Panc1 (cell line): Measurements from ENCODE around the gene ANKRD13D. TPM values are rescaled to one million over a fixed set of nuclear protein-coding genes. Genes with fewer than 3 reads are reported as not detected.

ENCODE experiments used
- ATAC-seq: fragments of 200-7000 bp; cut with Tn5 transposase; 2 replicates; pipeline ENCODE4 v1.9.1; 2020; ENCODE audit warnings: mild to moderate bottlenecking, moderate library complexity
- BruUV-seq: library from RNA; stranded (reverse); fragments of 400-500 nt; replicated peaks from 2 replicates; lab custom pipeline; 2021; lab: Mats Ljungman, UMichigan
- CTCF ChIA-PET: fragments of 300-600 bp; sonication (Branson Sonifier 250); formaldehyde crosslinking; loops from one replicate; lab custom pipeline; 2022; ENCODE audit warnings: antibody characterized with exemption; lab: Charles Lee
- POLR2A ChIA-PET: fragments of 300-600 bp; sonication (Branson Sonifier 250); formaldehyde crosslinking; loops from one replicate; lab custom pipeline; 2022; ENCODE audit warnings: antibody characterized with exemption; lab: Charles Lee
- DNase-seq: peaks from one replicate; pipeline ENCODE4 v3.0.0-alpha.2; 2010; ENCODE audit warnings: low read depth, low spot score
- H3K27ac ChIP-seq: 2 replicates; pipeline ENCODE4 v1.5.1; 2011; ENCODE audit warnings: mild to moderate bottlenecking, low read length, inconsistent platforms
- H3K27me3 ChIP-seq: fragments of 200-500 bp; sonication (Bioruptor generic); 2 replicates; pipeline ENCODE4 v1.6.0; 2014; ENCODE audit warnings: low read length, inconsistent platforms; ENCODE audit not compliant: control insufficient read depth, insufficient read depth
- H3K36me3 ChIP-seq: fragments of 200-500 bp; sonication (Bioruptor generic); 2 replicates; pipeline ENCODE4 v1.5.1; 2014; ENCODE audit warnings: inconsistent platforms, mild to moderate bottlenecking, low read length, moderate library complexity; ENCODE audit not compliant: control insufficient read depth, insufficient read depth
- H3K4me1 ChIP-seq: 2 replicates; pipeline ENCODE4 v1.5.1; 2011; ENCODE audit warnings: inconsistent platforms, mild to moderate bottlenecking, low read length, moderate library complexity; ENCODE audit not compliant: control insufficient read depth, insufficient read depth
- H3K4me3 ChIP-seq, 2 experiments: 2 replicates each; pipeline ENCODE4 v1.5.1; 2011 to 2012; ENCODE audit warnings: low read depth in 2 of 2, low read length in 2 of 2, mild to moderate bottlenecking in 2 of 2, inconsistent platforms in 1 of 2, moderate library complexity in 1 of 2
- H3K9me3 ChIP-seq: fragments of 200-500 bp; sonication (Bioruptor generic); 2 replicates; pipeline ENCODE4 v1.5.1; 2014; ENCODE audit warnings: low read depth, mild to moderate bottlenecking, inconsistent platforms, low read length, moderate library complexity; ENCODE audit not compliant: control insufficient read depth, insufficient read depth
- CTCF ChIP-seq: fragments of 450-650 bp; IDR thresholded peaks from 2 replicates; pipeline ENCODE4 v1.5.1; 2017; ENCODE audit warnings: mild to moderate bottlenecking
- POLR2AphosphoS5 ChIP-seq: IDR thresholded peaks from 2 replicates; pipeline ENCODE4 v1.6.1; 2012; ENCODE audit warnings: mild to moderate bottlenecking, low read depth, low read length, moderate library complexity
- SIN3A ChIP-seq: IDR thresholded peaks from 2 replicates; pipeline ENCODE4 v1.6.1; 2012; ENCODE audit warnings: low read depth, mild to moderate bottlenecking, low read length, moderate library complexity, borderline replicate concordance; ENCODE audit not compliant: insufficient read depth
- TCF7L2 ChIP-seq: IDR thresholded peaks from 2 replicates; pipeline ENCODE4 v1.6.1; 2011; ENCODE audit warnings: mild to moderate bottlenecking, low read depth, low read length, inconsistent platforms
- in situ Hi-C: cut with HindIII; loops from 2 replicates; pipeline ENCODE4 v1.10.0; 2016; ENCODE audit warnings: low sequenced_read_pairs, low pct_unique_long_range_greater_than_20kb
- intact Hi-C: fragments of 100-400 bp; cut with micrococcal nuclease; formaldehyde crosslinking; loops from one replicate; pipeline ENCODE4 v1.10.0; 2022; ENCODE audit not compliant: unreplicated experiment
- total RNA-seq: library from RNA; stranded (reverse); gene quantifications from one replicate; pipeline ENCODE4 v1.2.1, GENCODE V29; 2021; ENCODE audit not compliant: unreplicated experiment
- TF ChIP-seq, protein P1 (sequence below), 2 experiments: IDR thresholded peaks; 2 replicates each; pipeline ENCODE4 v1.6.1; 2011 to 2012; ENCODE audit warnings: low read depth in 2 of 2, control low read depth in 1 of 2, low read length in 1 of 2, mild to moderate bottlenecking in 1 of 2, moderate library complexity in 1 of 2; ENCODE audit not compliant: insufficient read depth in 1 of 2

The ANKRD13D gene
- total RNA-seq, 1 experiment from 2014 or later = 76.5 TPM

DNA sequence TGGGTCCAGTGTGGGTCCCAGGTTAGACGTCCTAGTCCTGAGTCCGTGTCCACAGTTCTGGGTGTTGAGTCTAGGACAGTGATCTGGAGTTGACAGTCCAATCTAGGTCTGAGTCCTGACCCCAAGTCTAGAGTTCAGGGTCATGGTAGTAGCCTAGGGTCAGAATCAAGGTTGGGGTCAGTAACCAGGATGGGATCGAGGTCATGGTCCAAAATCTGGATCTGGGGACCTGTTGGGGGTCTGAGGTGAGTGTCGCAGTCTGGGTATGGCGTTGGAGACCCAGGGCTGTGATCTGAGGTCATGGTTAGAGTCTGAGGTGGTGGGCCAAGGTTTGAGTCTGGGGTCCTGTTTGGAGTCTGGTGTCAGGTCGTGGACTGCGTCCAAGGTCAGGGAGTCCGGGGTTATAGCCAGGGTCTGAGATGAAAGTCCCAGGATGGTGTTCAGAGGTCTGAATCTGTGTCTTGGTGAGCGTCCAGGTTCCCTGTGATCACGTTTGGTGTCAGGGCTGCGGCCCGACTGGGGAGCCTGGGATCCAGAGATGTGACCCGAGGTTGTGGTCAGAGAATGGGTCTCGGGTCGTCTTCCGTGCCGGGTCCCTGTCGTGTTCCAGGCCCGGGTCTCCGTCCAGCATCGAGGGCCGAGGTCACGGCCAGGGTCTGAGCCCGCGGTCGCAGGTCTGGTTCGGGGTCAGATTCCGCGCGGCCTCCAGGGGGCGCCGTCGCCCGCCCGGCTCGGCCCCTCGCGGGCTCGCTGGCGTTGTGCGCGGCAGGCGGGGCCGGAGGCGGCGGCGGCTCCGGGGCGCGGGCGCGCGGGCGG lies 23.3 kb upstream of the ANKRD13D start:
- POLR2A ChIA-PET = interaction anchor here (0.6 kb wide), 1 partner anchor 60 kb away, joined by 3 read pairs; no protein-coding TSS in a partner anchor

GRCh38 chr11:67266449-67267187 lies 22.5 kb upstream of the ANKRD13D start, which contains the start of gene GRK2:
Gene GRK2 (plus strand): TSS chr11:67266473. CDS start chr11:67266700, 227 bp downstream.
- no peak for DNase-seq
- peak; percentile 63 for ATAC-seq
- CTCF ChIA-PET = interaction anchor here (0.6 to 2.1 kb wide), 6 partner anchors 9 to 1221 kb away, joined by 3 to 9 read pairs (median 5); no protein-coding TSS in a partner anchor
- no TSS peak for BruUV-seq
- H3K9me3 ChIP-seq = no peaks in the 10 kb centered on the region
- in situ Hi-C loops (no loop called here), intact Hi-C loops (loop anchor here (10.0 kb wide), 1 partner anchor 118 kb away; no protein-coding TSS in a partner anchor)
- H3K27ac ChIP-seq = peak within 1 kb of the TSS; percentile 79
- POLR2A ChIA-PET = no interaction called here
- H3K4me1 ChIP-seq = peaks cover 54% of the 10 kb centered on the region
- H3K4me3 ChIP-seq = peak within 1 kb of the TSS; percentile 74 to 88
- TF ChIP-seq POLR2AphosphoS5 (no peak), CTCF (no peak), SIN3A (0 out of 2 replicates have a peak, but pooled peaks have one; percentile 66), TCF7L2 (no peak)
- TF ChIP-seq, protein P1, sequence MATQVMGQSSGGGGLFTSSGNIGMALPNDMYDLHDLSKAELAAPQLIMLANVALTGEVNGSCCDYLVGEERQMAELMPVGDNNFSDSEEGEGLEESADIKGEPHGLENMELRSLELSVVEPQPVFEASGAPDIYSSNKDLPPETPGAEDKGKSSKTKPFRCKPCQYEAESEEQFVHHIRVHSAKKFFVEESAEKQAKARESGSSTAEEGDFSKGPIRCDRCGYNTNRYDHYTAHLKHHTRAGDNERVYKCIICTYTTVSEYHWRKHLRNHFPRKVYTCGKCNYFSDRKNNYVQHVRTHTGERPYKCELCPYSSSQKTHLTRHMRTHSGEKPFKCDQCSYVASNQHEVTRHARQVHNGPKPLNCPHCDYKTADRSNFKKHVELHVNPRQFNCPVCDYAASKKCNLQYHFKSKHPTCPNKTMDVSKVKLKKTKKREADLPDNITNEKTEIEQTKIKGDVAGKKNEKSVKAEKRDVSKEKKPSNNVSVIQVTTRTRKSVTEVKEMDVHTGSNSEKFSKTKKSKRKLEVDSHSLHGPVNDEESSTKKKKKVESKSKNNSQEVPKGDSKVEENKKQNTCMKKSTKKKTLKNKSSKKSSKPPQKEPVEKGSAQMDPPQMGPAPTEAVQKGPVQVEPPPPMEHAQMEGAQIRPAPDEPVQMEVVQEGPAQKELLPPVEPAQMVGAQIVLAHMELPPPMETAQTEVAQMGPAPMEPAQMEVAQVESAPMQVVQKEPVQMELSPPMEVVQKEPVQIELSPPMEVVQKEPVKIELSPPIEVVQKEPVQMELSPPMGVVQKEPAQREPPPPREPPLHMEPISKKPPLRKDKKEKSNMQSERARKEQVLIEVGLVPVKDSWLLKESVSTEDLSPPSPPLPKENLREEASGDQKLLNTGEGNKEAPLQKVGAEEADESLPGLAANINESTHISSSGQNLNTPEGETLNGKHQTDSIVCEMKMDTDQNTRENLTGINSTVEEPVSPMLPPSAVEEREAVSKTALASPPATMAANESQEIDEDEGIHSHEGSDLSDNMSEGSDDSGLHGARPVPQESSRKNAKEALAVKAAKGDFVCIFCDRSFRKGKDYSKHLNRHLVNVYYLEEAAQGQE (IDR thresholded peaks at IDR 0.05; ENCODE audit: insufficient read depth in 1 of 2, low read depth in 2 of 2, low read length in 1 of 2) = no peak
- no peaks in the 10 kb centered on the region; the same call in 1 of the 2 replicates for H3K36me3 ChIP-seq
- no peaks in the 10 kb centered on the region for H3K27me3 ChIP-seq

More for the DNA sequence above, 23.3 kb upstream of the ANKRD13D start:
- Histone ChIP-seq H3K36me3 (no peaks in the 10 kb centered on the region; the same call in 1 of the 2 replicates), H3K27me3 (no peaks in the 10 kb centered on the region), H3K9me3 (no peaks in the 10 kb centered on the region), H3K4me1 (peaks cover 48% of the 10 kb centered on the region), H3K27ac (peak overlapping the region; percentile 64), H3K4me3 (peak overlapping the region in 1 of 2 experiments; percentile 37; a peak in 2 of 4 replicates)
- CTCF ChIA-PET = interaction anchor here (0.6 to 2.1 kb wide), 3 partner anchors 14 to 87 kb away, joined by 3 to 9 read pairs (median 3); no protein-coding TSS in a partner anchor
- ATAC-seq (peak; percentile 83), DNase-seq (no peak)
- TF ChIP-seq CTCF (peak; percentile 94; the same call in 1 of the 2 replicates), POLR2AphosphoS5 (no peak)
- intact Hi-C loops = loop anchor here (2.0 to 10.0 kb wide), 2 partner anchors 51 to 119 kb away; no protein-coding TSS in a partner anchor
- BruUV-seq = no TSS peak
- in situ Hi-C loops = no loop called here
